HG03439 (cell line): ENCODE data around the gene CFAP46.
"Not testable (repeated sequence)": the region's sequence is repeated elsewhere in the genome, so short reads cannot be mapped to it uniquely, and the experiment has no call there.

Experiments
- ATAC-seq: cut with Tn5 transposase; IDR thresholded peaks from one replicate; pipeline ENCODE4 v1.9.1; 2021; ENCODE audit warnings: mild to moderate bottlenecking, moderate library complexity; ENCODE audit not compliant: unreplicated experiment

Gene CFAP46

DNA sequence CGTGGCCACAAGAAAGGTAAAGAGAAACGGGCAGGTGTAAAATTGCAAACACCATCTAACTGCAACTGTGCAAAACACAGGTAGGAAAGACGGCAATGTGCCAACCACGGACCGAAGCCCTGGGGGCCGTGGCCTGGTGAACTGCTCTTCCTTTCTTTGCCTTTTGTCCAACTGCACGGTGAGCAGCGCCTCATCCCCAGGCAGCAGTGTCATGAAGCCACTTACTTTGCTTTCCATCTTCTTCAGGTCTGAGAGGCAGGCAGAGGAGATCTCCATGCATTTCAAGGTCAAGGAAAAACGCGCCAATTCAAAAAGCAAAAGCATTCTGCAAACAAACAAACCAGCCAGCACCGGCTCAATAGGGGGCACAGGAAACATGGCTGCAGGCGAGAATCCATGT, 12.9 kb downstream of the CFAP46 start:
- no peak for ATAC-seq

DNA sequence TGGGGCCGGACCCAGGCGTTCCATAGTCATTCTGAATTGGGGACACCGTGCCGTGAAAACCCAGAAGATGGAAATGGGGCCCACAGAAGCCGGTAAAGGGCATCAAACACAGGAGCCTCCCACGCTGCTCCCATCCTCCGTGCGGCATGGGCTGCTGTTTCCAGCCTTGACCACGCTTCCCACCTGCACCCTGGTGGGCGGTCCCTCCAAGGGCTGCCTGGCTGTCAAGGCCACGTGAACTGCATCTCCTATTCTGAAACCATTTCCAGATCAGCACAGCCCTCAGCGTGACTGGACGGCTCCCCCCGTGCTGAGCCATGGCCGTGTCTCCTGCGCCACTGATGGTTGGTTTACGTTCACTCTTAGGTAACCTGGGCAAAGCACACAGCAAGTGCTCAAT, 14.1 kb downstream of the CFAP46 start:
- ATAC-seq = no peak

DNA sequence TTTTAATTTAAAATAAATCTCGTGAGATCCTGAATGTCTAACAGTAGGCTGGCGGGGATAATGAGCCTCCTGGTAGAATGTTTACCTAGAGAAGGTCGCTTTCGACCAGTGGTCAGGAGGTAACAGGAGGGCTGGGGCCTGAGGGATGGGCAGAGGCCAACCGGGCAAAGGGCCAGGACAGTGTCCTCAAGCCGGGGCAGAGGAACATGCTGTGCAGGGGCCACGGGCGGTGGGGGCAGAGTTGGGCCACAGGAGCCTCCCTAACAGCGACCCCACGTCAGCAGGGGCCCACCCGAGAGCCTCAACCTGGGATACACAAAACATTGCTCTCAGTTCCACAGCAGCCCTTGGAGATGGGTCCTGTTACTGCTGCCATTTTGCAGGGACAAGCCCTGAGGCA, 14.5 kb downstream of the CFAP46 start:
- ATAC-seq = no peak

DNA sequence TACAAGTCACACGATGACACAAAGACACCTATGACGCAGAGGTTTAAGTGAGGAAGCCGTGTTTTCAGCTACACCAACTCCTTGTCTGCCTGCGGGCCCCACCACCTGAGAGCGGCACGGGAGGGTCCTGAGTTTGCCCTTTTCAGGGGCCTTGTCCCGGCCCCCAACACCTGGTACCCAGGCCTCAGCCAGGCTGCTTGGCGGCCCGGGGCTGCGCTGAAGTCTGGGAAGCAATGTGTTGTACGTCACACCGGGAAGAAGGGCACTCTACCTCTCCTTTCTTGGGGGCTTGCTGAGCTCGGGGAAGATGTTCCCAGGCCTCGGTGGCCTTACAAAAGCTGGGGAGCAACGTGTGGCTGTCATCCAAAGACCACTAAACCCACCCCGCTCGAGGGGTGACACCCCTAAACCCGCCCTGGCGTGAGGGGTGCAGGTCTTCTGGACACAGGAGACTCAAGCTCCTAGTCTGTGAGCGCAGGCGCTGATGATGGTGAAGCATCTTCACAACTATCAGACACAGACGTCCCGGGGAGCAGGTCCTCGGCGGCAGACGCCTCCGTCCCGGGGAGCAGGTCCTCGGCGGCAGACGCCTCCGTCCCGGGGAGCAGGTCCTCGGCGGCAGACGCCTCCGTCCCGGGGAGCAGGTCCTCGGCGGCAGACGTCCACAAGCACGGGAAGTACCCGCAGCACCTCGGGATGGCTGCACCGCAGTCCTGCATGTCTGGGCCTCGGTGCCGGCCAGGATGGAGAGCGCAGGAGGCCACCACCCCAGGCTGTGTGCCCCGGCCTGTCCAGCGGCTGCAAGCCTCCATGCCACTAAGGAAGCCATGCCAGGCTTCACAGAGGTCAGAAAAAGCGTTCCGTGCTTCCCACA, 15.4 kb downstream of the CFAP46 start:
- no peak for ATAC-seq

DNA sequence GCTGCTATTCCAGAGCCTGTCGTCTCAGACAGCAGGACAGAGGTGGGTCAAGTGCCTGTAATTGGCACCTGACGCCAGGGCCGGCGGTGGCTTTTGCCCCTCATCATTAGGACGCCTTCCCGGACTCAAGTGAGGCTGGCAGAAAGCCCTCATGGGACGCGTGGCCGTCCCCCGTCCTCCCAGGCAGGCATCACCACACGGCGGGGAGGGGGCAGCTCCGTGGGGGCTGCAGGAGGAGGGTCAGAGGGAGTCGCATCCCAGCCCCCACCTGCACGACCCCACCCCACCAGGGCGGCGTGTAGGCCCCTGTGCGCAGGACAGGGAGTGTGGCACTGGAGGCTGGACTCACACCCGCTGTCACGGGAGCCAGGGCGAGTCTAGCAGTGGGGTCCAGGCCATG, 16.3 kb downstream of the CFAP46 start:
- no peak for ATAC-seq

DNA sequence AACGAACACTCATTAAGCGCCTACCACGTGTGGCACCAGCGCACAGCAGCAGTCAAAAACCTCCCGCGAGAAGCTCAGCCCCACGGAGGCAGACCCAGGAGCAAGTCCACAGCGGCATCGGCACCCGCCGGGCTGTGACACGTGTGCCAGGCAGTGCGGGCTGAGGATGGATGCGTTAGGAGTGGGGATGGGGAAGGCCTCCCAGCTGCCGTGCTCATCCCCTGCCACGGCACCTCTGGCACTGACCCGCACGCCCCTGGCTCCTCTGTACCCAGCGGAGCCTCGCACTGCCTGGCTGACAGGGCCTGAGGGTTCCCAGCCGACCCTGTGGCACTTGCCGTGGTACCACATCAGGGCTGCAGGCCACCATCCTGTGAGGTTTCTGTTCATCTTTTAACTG, 16.8 kb downstream of the CFAP46 start:
- no peak for ATAC-seq

DNA sequence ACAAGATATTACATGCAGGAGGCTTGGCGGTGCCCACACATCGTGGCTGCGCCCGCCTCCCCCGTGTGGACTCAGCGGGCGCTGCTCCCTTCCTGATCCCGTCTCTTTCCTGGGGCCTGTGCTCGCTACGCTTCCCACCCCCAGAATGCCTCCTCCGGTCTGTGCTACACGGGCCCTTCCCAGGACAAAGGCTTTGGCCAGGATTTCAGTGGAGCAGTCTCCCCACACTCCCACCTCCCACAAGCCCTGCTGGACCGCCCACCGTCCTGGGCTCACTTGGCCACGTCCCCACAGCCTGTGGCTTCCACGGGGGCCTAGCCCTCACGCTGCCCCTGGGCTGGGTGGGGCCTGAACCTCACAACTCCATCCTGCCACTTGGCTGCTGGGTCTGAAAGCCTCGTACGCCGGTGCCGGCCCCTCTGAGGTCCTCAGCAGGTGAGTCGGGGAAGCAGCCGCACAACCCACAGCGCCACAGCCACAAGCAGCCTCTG, 17.3 kb downstream of the CFAP46 start:
- ATAC-seq = no peak

DNA sequence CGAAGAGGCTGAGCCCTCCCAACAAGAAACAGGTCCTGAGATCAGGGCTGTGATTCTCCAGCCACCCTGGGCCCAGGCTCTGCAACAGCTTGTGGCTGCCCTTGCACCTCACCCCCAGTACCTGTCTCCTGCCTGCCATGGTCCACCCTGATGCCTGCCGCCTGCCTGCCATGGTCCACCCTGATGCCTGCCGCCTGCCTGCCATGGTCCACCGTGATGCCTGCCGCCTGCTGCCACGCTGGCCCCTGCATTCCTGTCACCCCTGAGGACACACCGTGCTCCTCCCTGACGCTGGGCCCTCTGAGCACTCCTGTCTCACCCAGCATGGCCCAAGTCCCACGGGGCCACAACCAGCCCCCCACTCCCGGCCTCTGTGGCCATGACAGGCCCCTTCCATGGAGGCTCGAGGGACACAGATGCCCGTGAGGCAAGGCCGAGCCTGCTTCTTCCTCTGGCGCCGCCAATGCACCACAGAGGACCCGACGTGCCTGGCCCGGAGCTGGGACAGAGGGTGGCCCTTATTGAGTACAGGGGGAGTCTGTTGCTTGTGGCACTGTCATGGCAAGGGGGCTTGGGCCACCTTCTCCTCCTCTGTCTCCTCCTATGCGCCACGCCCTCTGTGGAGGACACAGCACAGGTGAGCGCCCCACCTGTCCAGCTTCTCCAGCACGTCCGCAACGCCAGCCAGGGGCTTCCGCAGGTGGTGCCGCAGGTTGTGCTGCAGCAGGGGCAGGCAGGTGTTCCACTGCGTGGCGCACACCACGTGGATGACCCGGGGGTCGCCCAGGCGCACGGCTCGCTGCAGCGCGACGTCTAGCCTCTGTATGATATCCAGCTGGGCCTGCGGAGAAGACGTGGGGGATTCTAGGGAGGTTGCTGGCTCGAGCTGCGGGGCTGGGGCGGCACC, 18.1 kb downstream of the CFAP46 start:
- no peak for ATAC-seq

DNA sequence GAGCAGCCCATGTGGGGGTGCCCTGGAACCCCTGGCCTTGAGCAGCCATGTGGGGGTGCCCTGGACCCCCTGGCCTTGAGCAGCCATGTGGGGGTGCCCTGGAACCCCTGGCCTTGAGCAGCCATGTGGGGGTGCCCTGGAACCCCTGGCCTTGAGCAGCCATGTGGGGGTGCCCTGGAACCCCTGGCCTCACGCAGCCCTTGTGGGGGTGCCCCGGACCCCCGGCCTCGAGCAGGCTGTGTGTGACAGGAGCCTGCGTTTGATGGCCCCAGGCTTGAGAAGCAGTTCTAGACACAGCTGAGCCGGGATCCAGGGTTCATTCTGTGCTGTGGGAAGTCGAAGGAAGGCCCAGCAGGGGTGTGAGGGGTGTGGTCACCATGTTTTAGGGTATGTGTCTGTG, 19.0 kb downstream of the CFAP46 start:
- ATAC-seq = not testable (repeated sequence)

DNA sequence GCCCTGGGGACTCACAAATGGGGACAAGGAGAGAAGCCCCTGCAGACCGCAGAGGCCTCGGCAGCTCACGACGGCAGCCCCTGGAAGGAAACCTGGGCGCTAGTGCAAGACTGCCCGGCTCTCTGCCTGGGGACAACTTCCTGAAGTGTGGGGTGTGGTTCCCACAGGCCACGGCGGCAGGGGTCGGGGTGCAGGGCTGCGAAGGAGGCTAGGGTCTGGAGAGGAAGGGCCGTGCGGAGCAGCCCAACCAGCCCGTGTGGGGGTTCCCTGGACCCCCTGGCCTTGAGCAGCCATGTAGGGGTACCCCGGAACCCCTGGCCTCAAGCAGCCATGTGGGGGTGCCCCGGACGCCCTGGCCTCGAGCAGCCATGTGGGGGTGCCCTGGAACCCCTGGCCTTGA, 19.5 kb downstream of the CFAP46 start:
- ATAC-seq = no peak

DNA sequence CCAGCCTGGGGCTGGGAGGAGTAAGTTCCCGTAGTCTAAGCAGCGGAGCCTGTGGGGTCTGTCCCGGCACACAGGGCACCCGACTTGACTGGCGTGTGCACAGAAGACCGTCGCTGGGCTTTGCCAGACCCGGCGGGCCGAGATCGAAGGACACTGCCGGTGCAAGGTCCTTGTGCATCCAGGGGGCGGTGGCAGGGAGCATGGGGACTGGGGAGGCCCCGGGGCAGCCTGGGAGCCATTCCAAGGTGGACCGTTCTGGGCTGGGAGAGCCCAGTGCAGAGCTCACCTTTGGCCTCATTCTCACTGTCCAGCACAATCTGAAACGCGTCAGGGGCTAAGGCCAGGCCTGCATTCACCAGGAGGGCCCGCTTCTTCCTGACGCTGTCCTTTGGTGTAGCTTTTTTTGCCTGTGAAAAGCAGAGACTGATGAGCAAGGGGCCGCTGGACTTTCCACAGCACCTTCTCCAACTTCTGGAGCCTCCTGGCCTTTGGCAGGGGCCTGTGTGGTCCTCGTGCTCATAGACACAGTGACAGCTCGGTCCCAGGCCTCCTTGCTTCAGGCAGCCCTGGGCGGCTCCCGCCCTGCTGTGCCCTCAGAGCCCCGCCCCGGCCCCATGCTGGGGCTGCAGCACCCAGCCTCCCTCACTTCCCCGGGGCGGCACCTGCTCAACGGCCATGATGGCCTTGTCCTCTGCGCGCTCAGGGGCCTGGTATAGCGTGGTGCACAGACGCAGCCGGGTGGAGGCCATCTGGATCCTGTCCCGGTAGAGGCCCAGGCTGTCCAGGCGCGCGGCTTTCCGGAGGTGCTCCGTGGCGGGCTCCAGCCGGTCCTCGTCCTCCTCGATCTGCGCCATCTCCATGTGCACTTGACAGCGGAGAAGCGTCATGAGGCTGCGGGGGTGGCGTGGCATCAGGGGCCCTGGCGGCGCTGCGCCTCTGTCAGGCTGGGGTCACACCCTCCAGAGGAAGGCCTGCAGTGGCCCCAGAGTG, 20.3 kb downstream of the CFAP46 start:
- ATAC-seq = no peak

DNA sequence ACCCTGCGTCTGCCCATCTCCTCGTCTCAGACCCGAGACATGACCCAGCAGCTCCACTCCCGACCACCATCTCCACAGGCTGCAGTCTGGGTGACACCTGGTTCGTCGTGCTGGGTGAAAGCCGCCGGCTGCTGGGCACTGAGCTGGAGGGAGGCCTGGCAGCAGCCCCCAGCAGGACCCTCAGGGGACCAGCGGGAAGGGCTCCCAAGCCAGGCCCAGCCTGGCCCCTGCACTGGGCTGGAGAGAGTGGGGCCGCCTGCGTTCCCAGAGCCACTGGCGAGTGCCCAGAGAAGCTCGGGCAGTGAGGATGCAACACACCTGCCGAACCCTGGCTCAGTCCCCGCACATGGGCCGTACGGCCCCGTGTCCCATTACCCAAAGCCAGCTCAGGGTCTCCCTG, 21.3 kb downstream of the CFAP46 start:
- ATAC-seq = no peak

DNA sequence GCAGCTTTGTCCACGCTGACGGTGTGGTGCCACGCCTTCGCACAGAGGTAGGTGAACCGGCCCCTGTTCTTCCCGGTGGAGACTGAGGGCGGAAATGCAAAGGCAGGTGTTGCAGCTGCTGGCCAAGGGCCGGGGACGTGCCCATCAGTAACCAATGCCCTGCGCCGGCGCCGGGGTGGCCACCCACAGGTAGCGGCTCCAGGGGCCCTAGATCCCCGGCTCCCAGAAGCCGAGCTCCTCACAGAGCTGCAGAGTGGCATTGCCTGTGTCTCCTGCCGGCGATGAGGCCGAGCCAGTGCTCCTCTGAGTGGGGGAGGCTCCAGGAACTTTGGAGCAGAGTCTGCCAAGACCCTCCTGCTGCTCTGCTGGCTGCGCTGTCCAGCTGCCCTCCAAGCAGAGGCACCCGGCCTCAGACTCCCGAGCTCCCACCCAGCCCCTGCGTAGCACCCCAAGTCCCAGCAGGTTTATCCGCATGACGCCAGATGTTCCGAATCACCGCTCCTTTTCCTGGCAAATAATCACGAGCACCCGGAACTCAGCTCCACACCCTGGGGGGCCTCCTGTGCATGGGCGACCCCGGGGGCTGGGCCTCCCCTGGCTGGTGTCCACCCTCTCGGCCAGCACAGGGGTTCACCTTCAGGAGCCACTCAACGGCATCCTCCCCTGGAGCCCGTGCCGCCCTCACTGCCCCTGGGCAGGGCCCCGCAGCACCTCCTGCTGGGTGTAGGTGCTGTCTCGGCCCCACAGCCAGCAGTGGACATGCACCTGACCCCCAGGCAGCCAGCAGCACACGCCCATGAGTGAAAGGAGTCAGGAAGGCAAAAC, 22.1 kb downstream of the CFAP46 start:
- no peak for ATAC-seq

DNA sequence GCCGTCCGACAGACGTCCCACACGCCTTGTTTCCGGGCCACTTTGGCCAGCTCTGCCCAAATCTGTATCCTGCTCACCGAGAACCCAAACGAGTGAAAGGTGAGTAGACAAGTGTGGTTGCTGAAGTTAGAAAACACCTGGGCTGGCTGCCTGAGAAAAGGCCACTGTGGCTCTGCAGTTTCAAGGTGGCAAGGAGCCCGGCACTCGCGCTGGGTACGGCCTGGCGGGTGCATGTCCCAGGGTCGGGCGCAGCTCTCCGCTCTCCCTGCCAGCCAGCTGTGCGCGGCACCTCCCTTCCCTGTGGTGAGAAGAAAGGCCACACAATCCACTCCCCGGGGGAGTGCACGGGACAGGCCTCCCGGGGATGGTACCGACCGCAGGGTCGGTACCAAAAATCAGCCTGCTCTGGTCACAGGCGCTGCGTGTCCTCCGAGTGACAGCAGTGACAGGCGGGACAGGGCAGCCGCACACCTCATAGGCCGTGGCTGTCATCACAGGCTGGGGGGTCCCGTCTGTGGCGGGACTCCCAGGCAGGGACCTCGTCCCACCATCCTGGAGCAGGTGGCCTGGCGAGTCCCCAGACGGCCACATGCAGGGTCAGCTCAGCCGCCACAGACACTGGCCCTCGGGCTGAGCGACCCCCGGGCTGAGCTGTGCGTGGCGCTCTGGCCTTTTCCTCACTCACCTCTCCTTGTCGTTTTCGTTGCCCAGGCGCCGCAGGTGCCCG, 22.8 kb downstream of the CFAP46 start:
- no peak for ATAC-seq

DNA sequence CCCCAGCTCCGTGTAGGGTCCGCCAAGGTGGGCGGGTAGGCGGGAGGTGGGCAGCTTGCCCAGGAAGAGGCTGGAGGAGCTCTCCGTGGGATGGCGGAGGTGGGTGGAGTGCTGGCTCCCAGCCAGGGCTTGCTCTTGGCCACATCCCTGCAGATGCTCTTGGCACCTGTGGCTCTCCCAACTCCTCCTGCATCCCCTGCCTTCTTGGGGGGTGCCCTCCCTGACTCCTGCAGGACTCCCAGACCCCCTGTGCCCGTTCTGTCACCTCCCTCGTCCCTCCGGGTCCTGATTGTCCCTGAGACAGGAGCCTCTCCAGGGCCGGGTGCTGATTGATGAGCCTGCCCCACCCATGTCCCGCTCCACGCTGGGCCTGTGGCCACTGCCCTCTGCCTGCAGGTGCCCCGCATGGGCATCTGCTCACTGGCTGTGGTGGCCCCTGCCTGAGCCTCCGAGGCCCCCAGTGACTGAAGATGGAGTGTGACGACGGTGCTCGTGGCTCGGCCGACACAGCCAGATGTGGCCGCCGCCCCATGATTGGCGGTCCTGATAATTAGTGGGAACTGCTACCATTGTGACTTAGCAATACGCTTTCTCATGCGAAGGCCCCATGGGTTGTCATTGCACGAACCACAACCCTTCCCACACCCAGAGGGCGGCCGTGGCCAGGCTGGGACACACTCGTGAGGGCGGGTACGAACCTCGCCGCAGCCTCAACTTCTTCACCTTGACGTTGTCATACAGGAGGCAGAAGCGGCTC, 23.6 kb downstream of the CFAP46 start:
- no peak for ATAC-seq

DNA sequence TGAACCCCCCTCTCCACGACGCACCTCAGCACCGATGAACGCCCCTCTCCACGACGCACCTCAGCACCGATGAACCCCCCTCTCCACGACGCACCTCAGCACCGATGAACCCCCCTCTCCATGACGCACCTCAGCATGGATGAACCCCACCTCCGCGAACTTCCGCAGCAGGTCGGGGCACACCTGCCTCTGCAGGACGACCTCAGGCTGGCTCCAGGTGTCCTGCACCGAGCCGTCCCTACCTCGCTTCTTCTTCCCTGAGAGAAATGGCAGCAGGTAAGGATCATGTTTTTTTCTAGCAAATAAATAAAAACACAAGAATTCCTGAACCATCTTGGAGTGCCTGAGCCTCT, 24.1 kb downstream of the CFAP46 start:
- ATAC-seq = no peak

DNA sequence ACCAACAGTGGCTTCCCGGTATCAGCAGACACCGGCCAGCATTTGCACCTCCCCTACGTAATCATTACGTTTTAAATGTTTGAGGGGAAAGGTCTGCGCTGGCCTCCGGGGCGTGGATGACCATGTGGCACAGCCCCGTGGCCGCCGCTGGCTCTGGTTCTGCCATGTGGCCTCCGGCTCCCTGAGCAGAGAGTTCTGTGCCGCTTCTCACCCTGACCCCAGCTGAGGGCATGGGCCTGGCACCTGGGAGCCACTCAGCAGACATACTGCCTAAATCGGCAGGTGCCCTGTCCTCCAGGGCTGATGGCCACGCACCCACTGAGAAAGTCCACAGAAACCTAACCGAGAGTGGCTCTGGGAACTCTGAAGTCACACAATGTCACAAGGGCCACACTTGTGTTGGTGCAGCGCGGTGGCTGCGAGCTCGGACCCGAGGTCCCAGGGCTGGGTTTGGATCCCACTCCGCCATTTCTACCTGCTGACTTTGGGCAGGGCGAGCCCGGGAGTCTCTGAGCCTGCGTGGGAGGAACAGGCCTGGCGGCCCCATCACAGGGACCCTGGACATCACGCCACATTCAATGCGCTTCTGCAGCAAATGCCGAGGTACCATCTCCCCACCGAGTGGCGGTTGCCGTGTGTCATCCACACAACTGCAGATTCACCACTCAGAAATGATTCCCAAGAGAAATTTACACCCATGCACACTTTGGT, 25.3 kb downstream of the CFAP46 start:
- ATAC-seq = no peak

DNA sequence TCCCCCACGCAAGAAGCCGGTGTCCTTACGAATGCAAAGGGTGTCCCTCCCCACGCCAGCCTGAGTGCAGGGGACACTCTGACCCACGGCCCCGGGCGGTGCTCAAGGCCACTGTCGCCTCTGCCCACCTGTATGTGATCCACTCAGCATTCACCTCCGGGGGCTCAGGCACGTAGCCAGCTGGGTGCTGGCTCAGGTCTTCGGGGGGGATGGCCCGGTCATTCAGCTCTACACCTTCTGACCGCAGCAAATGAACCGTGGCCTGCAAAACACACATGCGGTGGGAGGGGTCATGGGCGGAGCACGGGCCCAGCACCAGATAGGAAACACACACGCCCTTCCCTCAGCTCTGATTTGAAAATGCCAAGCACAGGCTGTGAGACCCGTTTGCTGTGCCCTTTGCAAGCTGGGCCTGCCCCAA, 25.9 kb downstream of the CFAP46 start:
- ATAC-seq = no peak
